Mammary epithelial cell (primary cell): ENCODE results near the gene FCRL5.

Experiments
- CTCF ChIP-seq, 2 donors: IDR thresholded peaks in 1 of 2; conservative IDR thresholded peaks in 1 of 2; 2 replicates each; pipeline ENCODE4 v1.5.1; 2011 to 2012; ENCODE audit warnings: inconsistent platforms in 2 of 2, low read length in 2 of 2, mild to moderate bottlenecking in 2 of 2, control low read depth in 1 of 2, low read depth in 1 of 2; ENCODE audit not compliant: insufficient read depth in 1 of 2; ENCODE audit errors: extremely low read depth in 1 of 2
- EZH2 ChIP-seq: IDR thresholded peaks from 2 replicates; pipeline ENCODE4 v1.6.1; 2012; ENCODE audit warnings: low read length, inconsistent platforms, borderline replicate concordance

- no peak for TF ChIP-seq CTCF (conservative IDR thresholded peaks at IDR 0.05 in 1 of 2, IDR thresholded peaks at IDR 0.05 in 1 of 2; ENCODE audit: extremely low read depth in 1 of 2, insufficient read depth in 1 of 2, low read depth in 1 of 2, low read length in 2 of 2)
- TF ChIP-seq EZH2, result no peak
Observed at GRCh38 chr1:157469752-157470675, 82.3 kb downstream of the FCRL5 start.
